ENCODE measurements around the gene HEPHL1.
"Not testable (repeated sequence)": the region's sequence is repeated elsewhere in the genome, so short reads cannot be mapped to it uniquely, and the experiment has no call there.

HEPHL1 gene

GRCh38 chr11:94151903-94152677 lies 130.9 kb downstream of the HEPHL1 start:
- FAIRE-seq, result no peak

GRCh38 chr11:94152678-94153065 lies 131.5 kb downstream of the HEPHL1 start:
- no peak for FAIRE-seq

GRCh38 chr11:94153320-94153719 lies 132.2 kb downstream of the HEPHL1 start:
- FAIRE-seq, result no peak

- FAIRE-seq, result no peak
Observed at GRCh38 chr11:94154095-94154856, 133.1 kb downstream of the HEPHL1 start.

GRCh38 chr11:94157339-94157738 lies 136.2 kb downstream of the HEPHL1 start:
- not testable (repeated sequence) for FAIRE-seq

All from endometrium (tissue), 2 donors.